Stimulated activated CD8-positive, alpha-beta memory T cell treated with anti-CD3 and anti-CD28 coated beads, Interleukin-4, amount 100 ng/mL, for 24 hours (primary cell): ENCODE results near the gene IFNA13.
A peak's percentile ranks its signal among the peaks of the same experiment; 100 is the strongest.
"Not testable (repeated sequence)": the region's sequence is repeated elsewhere in the genome, so short reads cannot be mapped to it uniquely, and the experiment has no call there.

ENCODE experiments used
- DNase-seq: peaks from one replicate; pipeline ENCODE4 v3.0.0-alpha.2; 2020; ENCODE audit warnings: low read depth

Gene IFNA13

GRCh38 chr9:21367957-21368356 lies at the start of gene IFNA13:
Gene IFNA13, minus strand, starts transcription at chr9:21368057. Its CDS starts 47 bp downstream, at chr9:21368010.
- no peak for DNase-seq

GRCh38 chr9:21415493-21416267 lies 47.8 kb upstream of the IFNA13 start:
- DNase-seq = no peak

- DNase-seq = no peak
Measured at GRCh38 chr9:21414220-21414940, 46.5 kb upstream of the IFNA13 start.

- no peak for DNase-seq
Measured at GRCh38 chr9:21413624-21414023, 45.8 kb upstream of the IFNA13 start.

GRCh38 chr9:21413151-21413550 lies 45.3 kb upstream of the IFNA13 start:
- DNase-seq = no peak

- DNase-seq = no peak
Measured at GRCh38 chr9:21412107-21412506, 44.2 kb upstream of the IFNA13 start.

- DNase-seq = no peak
Measured at GRCh38 chr9:21408817-21409216, 41.0 kb upstream of the IFNA13 start, which contains the start of gene IFNA8. Gene IFNA8, plus strand, starts transcription at chr9:21409117. Its CDS starts 60 bp downstream, at chr9:21409177.

- DNase-seq = no peak
Measured at GRCh38 chr9:21404146-21404545, 36.3 kb upstream of the IFNA13 start.

GRCh38 chr9:21402386-21403251 lies 34.8 kb upstream of the IFNA13 start:
- no peak for DNase-seq

- DNase-seq = no peak
Measured at GRCh38 chr9:21399956-21400355, 32.1 kb upstream of the IFNA13 start.

- no peak for DNase-seq
Measured at GRCh38 chr9:21398955-21399489, 31.2 kb upstream of the IFNA13 start.

- DNase-seq = peak; percentile 37
Measured at GRCh38 chr9:21395778-21396717, 28.2 kb upstream of the IFNA13 start.

GRCh38 chr9:21392270-21392669 lies 24.4 kb upstream of the IFNA13 start:
- no peak for DNase-seq

- no peak for DNase-seq
Measured at GRCh38 chr9:21385131-21385670, 17.3 kb upstream of the IFNA13 start, which contains the start of gene IFNA2. Gene IFNA2, minus strand, starts transcription at chr9:21385398. Its CDS starts 69 bp downstream, at chr9:21385329.

- DNase-seq = no peak
Measured at GRCh38 chr9:21383627-21384026, 15.8 kb upstream of the IFNA13 start.

- no peak for DNase-seq
Measured at GRCh38 chr9:21381448-21382339, 13.8 kb upstream of the IFNA13 start.

GRCh38 chr9:21371467-21371866 lies 3.6 kb upstream of the IFNA13 start:
- DNase-seq = not testable (repeated sequence)

GRCh38 chr9:21367169-21367568 lies 688 bp downstream of the IFNA13 start:
- not testable (repeated sequence) for DNase-seq

GRCh38 chr9:21362287-21362686 lies 5.6 kb downstream of the IFNA13 start:
- no peak for DNase-seq
